SK-N-SH (cell line): Measurements from ENCODE around the gene ARHGAP44.

Experiments
- CTCF ChIP-seq: fragments of 200-600 bp; sonication (generic); IDR thresholded peaks from 2 replicates; pipeline ENCODE4 v1.6.1; 2017; ENCODE audit warnings: antibody characterized with exemption, mild to moderate bottlenecking, moderate library complexity
- EP300 ChIP-seq, 2 experiments: IDR thresholded peaks; 2 replicates each; pipeline versions ENCODE4 v1.4.0 to v1.6.1; 2012; ENCODE audit warnings: borderline replicate concordance in 1 of 2, low read depth in 1 of 2, low read length in 1 of 2
- FOXM1 ChIP-seq: IDR thresholded peaks from 2 replicates; pipeline ENCODE4 v1.4.0; 2012; ENCODE audit warnings: low read depth, mild to moderate bottlenecking
- MAX ChIP-seq: IDR thresholded peaks from 2 replicates; pipeline ENCODE4 v1.4.0; 2012; ENCODE audit warnings: low read depth
- RCOR1 ChIP-seq: fragments of 150-350 bp; IDR thresholded peaks from 2 replicates; pipeline ENCODE4 v1.6.1; 2017; ENCODE audit warnings: antibody characterized with exemption, low read length
- TAF1 ChIP-seq: IDR thresholded peaks from 2 replicates; pipeline ENCODE4 v1.6.1; 2012; ENCODE audit warnings: low read depth, mild to moderate bottlenecking, low read length, moderate library complexity, borderline replicate concordance

GRCh38 chr17:12883472-12883871 lies 94.2 kb downstream of the ARHGAP44 start:
- no peak for TF ChIP-seq CTCF
- no peak for TF ChIP-seq EP300 (IDR thresholded peaks at IDR 0.05; ENCODE audit: borderline replicate concordance in 1 of 2, low read depth in 1 of 2, low read length in 1 of 2)
- TF ChIP-seq FOXM1, result no peak
- TF ChIP-seq MAX, result no peak
- TF ChIP-seq TAF1, result no peak
- no peak for TF ChIP-seq RCOR1
